Breast epithelium (tissue), 4 donors: Measurements from ENCODE around the gene PTDSS2. TPM values are rescaled to one million over a fixed set of nuclear protein-coding genes. Genes with fewer than 3 reads are reported as not detected.
"Not testable (repeated sequence)": the region's sequence is repeated elsewhere in the genome, so short reads cannot be mapped to it uniquely, and the experiment has no call there.

Experiments
- DNase-seq, 2 donors: peaks; one replicate each; pipeline ENCODE4 v3.0.0-alpha.2; 2019; ENCODE audit warnings: low spot score in 2 of 2
- H3K27ac ChIP-seq, 2 donors: fragments of 200-600 bp; sonication (generic) in 1 of 2; one replicate each; pipeline ENCODE4 v1.5.1; 2016 to 2019; ENCODE audit warnings: mild to moderate bottlenecking in 1 of 2
- H3K27me3 ChIP-seq, 2 donors: fragments of 200-600 bp; sonication (generic) in 1 of 2; one replicate each; pipeline versions ENCODE4 v1.5.1 to v1.6.0; 2017 to 2019; ENCODE audit warnings: control low read depth in 1 of 2, mild to moderate bottlenecking in 1 of 2
- H3K36me3 ChIP-seq: fragments of 200-600 bp; one replicate; pipeline ENCODE4 v1.5.1; 2019
- H3K4me1 ChIP-seq, 2 donors: fragments of 200-600 bp; sonication (generic); one replicate each; pipeline ENCODE4 v1.5.1; 2016 to 2019; ENCODE audit warnings: control low read depth in 1 of 2
- H3K4me3 ChIP-seq, 3 donors: fragments of 200-600 bp; sonication (generic); 1 replicate in 2 of 3; 2 replicates in 1 of 3; pipeline ENCODE4 v1.5.1; 2016 to 2019; ENCODE audit warnings: mild to moderate bottlenecking in 3 of 3, moderate library complexity in 2 of 3
- H3K9me3 ChIP-seq, 2 donors: fragments of 200-600 bp; sonication (generic) in 1 of 2; one replicate each; pipeline ENCODE4 v1.5.1; 2016 to 2019; ENCODE audit warnings: control low read depth in 1 of 2
- POLR2A ChIP-seq: fragments of 450-650 bp; IDR thresholded peaks from one replicate; pipeline ENCODE4 v1.6.1; 2016; ENCODE audit warnings: antibody characterized with exemption, mild to moderate bottlenecking, moderate library complexity
- POLR2AphosphoS5 ChIP-seq, 3 donors: sonication (generic); formaldehyde crosslinking; IDR thresholded peaks; one replicate each; pipeline ENCODE4 v1.6.1; 2017; ENCODE audit warnings: antibody characterized with exemption in 3 of 3
- intact Hi-C: fragments of 100-400 bp; cut with DNase I; formaldehyde crosslinking; loops from one replicate; pipeline ENCODE4 v1.15.1; 2023; ENCODE audit warnings: low total_unique reads
- total RNA-seq, 3 donors: library from RNA; depleted of rRNA; stranded (reverse); fragments of >200 nt; gene quantifications; one replicate each; pipeline ENCODE4 v1.1.0, GENCODE V29; 2016
- TF ChIP-seq, protein P1 (sequence below), 3 donors: fragments of 450-650 bp; IDR thresholded peaks; one replicate each; pipeline ENCODE4 v1.5.1; 2016 to 2017; ENCODE audit warnings: antibody characterized with exemption in 3 of 3, mild to moderate bottlenecking in 3 of 3, moderate library complexity in 3 of 3

The PTDSS2 gene
- 10 to 100 TPM; 23.8 to 53.7 (median 33.1) TPM for total RNA-seq

DNA sequence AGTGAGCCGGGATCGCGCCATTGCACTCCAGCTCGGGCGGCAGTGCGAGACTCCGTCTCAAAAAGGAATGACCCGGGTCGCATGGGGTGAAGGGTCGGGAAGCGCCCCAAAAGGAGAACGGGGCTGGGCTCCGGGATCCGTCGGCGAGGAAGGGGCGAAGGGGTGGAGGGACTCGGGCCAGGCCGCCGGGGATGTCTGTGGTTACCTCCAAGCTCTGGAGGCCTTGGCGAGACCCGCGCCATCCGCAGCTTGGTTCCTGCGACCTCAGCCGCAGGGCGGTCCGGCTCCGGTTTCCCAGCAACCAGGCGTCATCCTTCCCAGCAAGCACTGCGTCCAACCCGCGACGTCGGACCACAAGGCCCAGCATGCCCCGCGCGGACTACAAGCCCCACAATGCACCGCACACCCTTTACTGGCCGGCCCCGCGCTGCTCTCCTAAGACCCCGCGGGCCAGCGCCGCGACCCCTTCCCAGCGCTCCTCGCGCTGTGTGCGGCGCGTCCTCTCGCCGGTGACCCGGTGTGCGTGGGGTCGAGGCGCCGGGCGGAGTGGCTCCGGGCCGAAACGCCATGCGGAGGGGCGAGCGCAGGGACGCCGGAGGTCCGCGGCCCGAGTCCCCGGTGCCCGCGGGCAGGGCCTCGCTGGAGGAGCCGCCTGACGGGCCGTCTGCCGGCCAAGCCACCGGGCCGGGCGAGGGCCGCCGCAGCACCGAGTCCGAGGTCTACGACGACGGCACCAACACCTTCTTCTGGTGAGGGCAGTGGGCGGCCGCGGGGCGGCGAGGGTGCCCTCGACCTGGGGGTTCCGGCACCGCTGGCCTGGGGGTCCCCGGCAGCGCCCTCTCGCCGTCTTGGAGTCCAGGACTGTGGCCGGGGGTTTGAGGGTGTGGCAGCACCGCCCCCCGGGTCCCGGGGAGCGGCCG, at the start of gene PTDSS2:
TSS of gene PTDSS2 (plus strand) at position 391 of the 920 bp plus-strand sequence. CDS start at position 568, 177 bp downstream.
- Histone ChIP-seq H3K4me3 (peak within 1 kb of the TSS; percentile 89 to 96 (median 95)), H3K27me3 (no peaks in the 10 kb centered on the region), H3K27ac (peak within 1 kb of the TSS; percentile 89 to 93), H3K9me3 (no peaks in the 10 kb centered on the region), H3K4me1 (peaks cover 0 to 4% of the 10 kb centered on the region in 2 donors), H3K36me3 (no peaks in the 10 kb centered on the region)
- TF ChIP-seq POLR2A (peak; percentile 84), POLR2AphosphoS5 (IDR thresholded peaks at IDR 0.05) (peak; percentile 81 to 89 (median 86))
- TF ChIP-seq, protein P1, sequence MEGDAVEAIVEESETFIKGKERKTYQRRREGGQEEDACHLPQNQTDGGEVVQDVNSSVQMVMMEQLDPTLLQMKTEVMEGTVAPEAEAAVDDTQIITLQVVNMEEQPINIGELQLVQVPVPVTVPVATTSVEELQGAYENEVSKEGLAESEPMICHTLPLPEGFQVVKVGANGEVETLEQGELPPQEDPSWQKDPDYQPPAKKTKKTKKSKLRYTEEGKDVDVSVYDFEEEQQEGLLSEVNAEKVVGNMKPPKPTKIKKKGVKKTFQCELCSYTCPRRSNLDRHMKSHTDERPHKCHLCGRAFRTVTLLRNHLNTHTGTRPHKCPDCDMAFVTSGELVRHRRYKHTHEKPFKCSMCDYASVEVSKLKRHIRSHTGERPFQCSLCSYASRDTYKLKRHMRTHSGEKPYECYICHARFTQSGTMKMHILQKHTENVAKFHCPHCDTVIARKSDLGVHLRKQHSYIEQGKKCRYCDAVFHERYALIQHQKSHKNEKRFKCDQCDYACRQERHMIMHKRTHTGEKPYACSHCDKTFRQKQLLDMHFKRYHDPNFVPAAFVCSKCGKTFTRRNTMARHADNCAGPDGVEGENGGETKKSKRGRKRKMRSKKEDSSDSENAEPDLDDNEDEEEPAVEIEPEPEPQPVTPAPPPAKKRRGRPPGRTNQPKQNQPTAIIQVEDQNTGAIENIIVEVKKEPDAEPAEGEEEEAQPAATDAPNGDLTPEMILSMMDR (IDR thresholded peaks at IDR 0.05): no peak
- peak; percentile 94 to 96 for DNase-seq
- intact Hi-C loops: loop anchor here (10.0 kb wide), 1 partner anchor 145 kb away; the partner anchor contains the start of gene IFITM2

DNA sequence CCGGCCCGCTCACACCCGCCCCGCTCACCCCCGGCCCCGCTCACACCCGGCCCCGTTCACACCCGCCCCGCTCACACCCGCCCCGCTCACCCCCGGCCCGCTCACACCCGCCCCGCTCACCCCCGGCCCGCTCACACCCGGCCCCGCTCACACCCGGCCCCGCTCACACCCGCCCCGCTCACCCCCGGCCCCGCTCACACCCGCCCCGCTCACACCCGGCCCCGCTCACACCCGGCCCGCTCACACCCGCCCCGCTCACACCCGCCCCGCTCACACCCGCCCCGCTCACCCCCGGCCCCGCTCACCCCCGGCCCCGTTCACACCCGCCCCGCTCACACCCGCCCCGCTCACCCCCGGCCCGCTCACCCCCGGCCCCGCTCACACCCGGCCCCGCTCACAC, 48.9 kb upstream of the PTDSS2 start:
- H3K4me3 ChIP-seq, H3K27ac ChIP-seq, DNase-seq, H3K4me1 ChIP-seq, H3K9me3 ChIP-seq, H3K27me3 ChIP-seq, H3K36me3 ChIP-seq, intact Hi-C loops: not testable (repeated sequence)

DNA sequence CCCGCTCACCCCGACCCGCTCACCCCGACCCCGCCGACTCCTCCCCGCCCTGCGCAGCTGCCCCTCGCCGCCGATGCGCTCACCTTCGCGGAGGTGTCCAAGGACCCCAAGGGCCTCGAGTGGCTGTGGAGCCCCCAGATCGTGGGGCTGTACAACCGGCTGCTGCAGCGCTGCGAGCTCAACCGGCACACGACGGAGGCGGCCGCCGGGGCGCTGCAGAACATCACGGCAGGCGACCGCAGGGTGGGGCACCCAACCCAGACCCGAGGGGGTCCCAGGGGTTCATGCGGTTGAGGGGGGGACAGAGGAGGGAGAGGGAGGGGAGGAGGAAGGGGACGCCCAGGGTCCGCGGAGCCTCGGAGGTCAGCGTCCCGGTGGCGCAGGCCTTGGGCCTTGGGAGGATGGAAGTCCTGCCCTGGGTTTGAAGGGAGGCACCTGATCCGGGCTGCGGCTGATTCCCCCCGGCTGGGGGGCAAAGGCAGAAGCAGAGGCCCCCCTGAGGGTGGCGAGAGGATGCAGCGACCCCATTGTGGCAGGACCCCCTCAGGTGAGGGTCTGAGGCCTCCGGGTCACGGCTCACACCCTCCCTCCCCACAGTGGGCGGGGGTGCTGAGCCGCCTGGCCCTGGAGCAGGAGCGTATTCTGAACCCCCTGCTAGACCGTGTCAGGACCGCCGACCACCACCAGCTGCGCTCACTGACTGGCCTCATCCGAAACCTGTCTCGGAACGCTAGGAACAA, 46.9 kb upstream of the PTDSS2 start:
- no peak for DNase-seq

DNA sequence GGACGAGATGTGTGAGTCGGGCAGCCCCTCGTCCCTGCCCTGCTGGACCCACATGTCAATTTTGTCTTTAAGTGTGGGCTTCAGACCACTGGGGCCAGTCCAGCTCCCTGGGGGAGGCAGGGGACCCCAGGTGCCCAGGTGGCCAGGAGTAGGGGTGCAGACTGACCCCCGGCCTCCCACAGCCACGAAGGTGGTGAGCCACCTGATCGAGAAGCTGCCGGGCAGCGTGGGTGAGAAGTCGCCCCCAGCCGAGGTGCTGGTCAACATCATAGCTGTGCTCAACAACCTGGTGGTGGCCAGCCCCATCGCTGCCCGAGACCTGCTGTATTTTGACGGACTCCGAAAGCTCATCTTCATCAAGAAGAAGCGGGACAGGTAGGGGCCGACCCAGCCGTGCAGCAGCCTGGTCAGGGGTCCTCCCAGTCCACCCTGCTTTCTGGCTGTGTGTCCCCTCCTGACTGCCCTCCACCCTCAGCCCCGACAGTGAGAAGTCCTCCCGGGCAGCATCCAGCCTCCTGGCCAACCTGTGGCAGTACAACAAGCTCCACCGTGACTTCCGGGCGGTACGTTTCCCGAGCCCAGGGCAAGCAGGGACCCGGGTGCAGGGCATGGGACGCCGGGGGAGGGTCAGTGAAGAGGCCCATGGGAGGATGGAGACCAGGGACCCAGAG, 46.2 kb upstream of the PTDSS2 start:
- Histone ChIP-seq H3K27me3 (peaks cover 3 to 4% of the 10 kb centered on the region in 2 donors), H3K9me3 (no peaks in the 10 kb centered on the region), H3K36me3 (no peaks in the 10 kb centered on the region), H3K4me3 (no peak overlapping the region), H3K27ac (no peak overlapping the region), H3K4me1 (peaks cover 0 to 6% of the 10 kb centered on the region in 2 donors)
- no peak for DNase-seq
- intact Hi-C loops: no loop called here
- no peak for TF ChIP-seq POLR2AphosphoS5 (IDR thresholded peaks at IDR 0.05)

More for the DNA sequence above, 46.9 kb upstream of the PTDSS2 start:
- Histone ChIP-seq H3K27ac (no peak overlapping the region), H3K4me3 (no peak overlapping the region), H3K9me3 (no peaks in the 10 kb centered on the region), H3K4me1 (peaks cover 0 to 6% of the 10 kb centered on the region in 2 donors), H3K36me3 (no peaks in the 10 kb centered on the region), H3K27me3 (peaks cover 3 to 4% of the 10 kb centered on the region in 2 donors)
- TF ChIP-seq POLR2A (no peak), POLR2AphosphoS5 (IDR thresholded peaks at IDR 0.05) (no peak)
- TF ChIP-seq, protein P1 (IDR thresholded peaks at IDR 0.05): no peak
- intact Hi-C loops: no loop called here

DNA sequence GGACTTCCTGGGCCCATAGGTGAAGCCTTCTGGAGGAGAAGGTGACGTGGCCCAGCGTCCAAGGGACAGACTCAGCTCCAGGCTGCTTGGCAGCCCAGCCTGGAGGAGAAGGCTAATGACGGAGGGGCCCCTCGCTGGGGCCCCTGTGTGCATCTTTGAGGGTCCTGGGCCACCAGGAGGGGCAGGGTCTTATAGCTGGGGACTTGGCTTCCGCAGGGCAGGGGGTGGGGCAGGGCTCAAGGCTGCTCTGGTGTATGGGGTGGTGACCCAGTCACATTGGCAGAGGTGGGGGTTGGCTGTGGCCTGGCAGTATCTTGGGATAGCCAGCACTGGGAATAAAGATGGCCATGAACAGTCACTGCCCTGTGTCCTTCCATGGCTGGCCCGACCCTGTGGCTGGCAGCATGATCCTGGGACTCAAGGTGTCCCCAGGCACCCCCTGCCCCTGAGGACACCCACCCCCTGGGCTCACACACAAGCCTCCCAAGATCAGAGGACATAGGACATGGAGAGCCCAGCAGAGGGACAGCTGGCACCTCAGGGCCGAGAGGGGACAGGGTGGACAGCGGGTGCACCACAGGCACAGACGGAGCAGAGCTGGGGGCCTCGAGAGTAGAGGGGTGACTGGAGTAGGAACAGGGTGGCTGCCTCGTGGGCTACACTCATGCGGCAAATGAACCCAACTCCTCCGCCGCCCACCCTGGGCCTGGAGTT, 45.4 kb upstream of the PTDSS2 start:
- Histone ChIP-seq H3K4me3 (no peak overlapping the region), H3K27me3 (peaks cover 3 to 4% of the 10 kb centered on the region in 2 donors), H3K27ac (no peak overlapping the region), H3K4me1 (peaks cover 0 to 6% of the 10 kb centered on the region in 2 donors), H3K36me3 (no peaks in the 10 kb centered on the region), H3K9me3 (no peaks in the 10 kb centered on the region)
- intact Hi-C loops: no loop called here
- TF ChIP-seq POLR2A (no peak), POLR2AphosphoS5 (IDR thresholded peaks at IDR 0.05) (no peak)
- TF ChIP-seq, protein P1 (IDR thresholded peaks at IDR 0.05): no peak
- no peak for DNase-seq
